ENCODE data around the gene TTF2.

DNA sequence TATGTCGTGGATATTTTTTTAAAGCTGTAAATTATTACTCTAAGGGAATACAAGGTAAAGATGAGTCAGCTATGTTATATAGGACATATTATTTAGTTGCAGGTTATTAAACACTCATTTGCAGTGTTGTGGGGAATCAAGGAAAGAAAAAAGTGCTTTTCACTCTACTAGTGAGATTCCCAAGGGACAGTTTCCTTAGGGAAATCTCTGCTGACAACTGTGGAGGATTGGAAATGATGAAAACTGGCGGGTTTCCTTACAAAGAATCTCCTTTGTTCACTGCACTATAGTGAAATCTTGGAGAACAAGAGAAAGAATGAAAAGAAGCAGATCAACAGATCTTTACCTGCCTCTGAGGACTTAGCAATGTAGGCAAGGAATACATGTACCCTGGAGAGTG lies 85.9 kb downstream of the TTF2 start:
- no peak for TF ChIP-seq CBX8 (IDR thresholded peaks at IDR 0.05; ENCODE audit: borderline replicate concordance, low read depth, low read length)
- no peak for TF ChIP-seq POLR2A (IDR thresholded peaks at IDR 0.05; ENCODE audit: control extremely low read depth in 1 of 2, low read depth in 2 of 2, low read length in 2 of 2)
- TF ChIP-seq EZH2 (IDR thresholded peaks at IDR 0.05; ENCODE audit: low read depth, low read length, severe bottlenecking) = no peak
